Mesenchymal stem cell (in vitro differentiated cells and primary cell): Measurements from ENCODE around the gene INPPL1.
"Not testable (repeated sequence)": the region's sequence is repeated elsewhere in the genome, so short reads cannot be mapped to it uniquely, and the experiment has no call there.

Experiments
- DNase-seq: peaks from one replicate; pipeline ENCODE4 v3.0.0-alpha.2; 2013
- H2AFZ ChIP-seq: one replicate; pipeline ENCODE4 v1.6.1; 2013; ENCODE audit warnings: low read depth, mild to moderate bottlenecking, control low read depth, inconsistent platforms, low read length, moderate library complexity
- H2AK5ac ChIP-seq: 2 replicates; pipeline ENCODE4 v1.6.1; 2013; ENCODE audit warnings: low read length, moderate library complexity, mild to moderate bottlenecking, inconsistent platforms; ENCODE audit not compliant: severe bottlenecking
- H2BK120ac ChIP-seq: one replicate; pipeline ENCODE4 v1.6.1; 2013; ENCODE audit warnings: low read depth, mild to moderate bottlenecking, inconsistent platforms, low read length, moderate library complexity
- H2BK12ac ChIP-seq, 2 experiments: one replicate each; pipeline ENCODE4 v1.6.1; 2013; ENCODE audit warnings: inconsistent platforms in 2 of 2, low read length in 2 of 2, mild to moderate bottlenecking in 2 of 2, moderate library complexity in 2 of 2, control low read depth in 1 of 2
- H2BK15ac ChIP-seq: one replicate; pipeline ENCODE4 v1.6.1; 2013; ENCODE audit warnings: mild to moderate bottlenecking, low read depth, inconsistent platforms; ENCODE audit not compliant: poor library complexity, severe bottlenecking
- H2BK5ac ChIP-seq: 2 replicates; pipeline ENCODE4 v1.6.1; 2013; ENCODE audit warnings: low read depth, mild to moderate bottlenecking, low read length, control low read depth, inconsistent platforms; ENCODE audit not compliant: poor library complexity, severe bottlenecking
- H3K14ac ChIP-seq, 2 experiments: one replicate each; pipeline ENCODE4 v1.6.1; 2013; ENCODE audit warnings: inconsistent platforms in 2 of 2, low read length in 2 of 2, control low read depth in 1 of 2, mild to moderate bottlenecking in 1 of 2, moderate library complexity in 1 of 2
- H3K18ac ChIP-seq, 2 experiments: one replicate each; pipeline ENCODE4 v1.6.1; 2013; ENCODE audit warnings: inconsistent platforms in 2 of 2, low read length in 2 of 2, control low read depth in 1 of 2, low read depth in 1 of 2, mild to moderate bottlenecking in 1 of 2
- H3K23ac ChIP-seq, 2 experiments: one replicate each; pipeline ENCODE4 v1.6.1; 2013; ENCODE audit warnings: inconsistent platforms in 2 of 2, low read length in 2 of 2, mild to moderate bottlenecking in 2 of 2, moderate library complexity in 2 of 2, control low read depth in 1 of 2
- H3K27ac ChIP-seq: 2 replicates; pipeline ENCODE4 v1.5.1; 2013; ENCODE audit warnings: mild to moderate bottlenecking, moderate library complexity, low read length, control low read depth, inconsistent platforms; ENCODE audit not compliant: poor library complexity, severe bottlenecking
- H3K27me3 ChIP-seq, 2 experiments: 2 replicates each; pipeline versions ENCODE4 v1.6.1 to v1.7.0; 2013; ENCODE audit warnings: low read length in 2 of 2, mild to moderate bottlenecking in 2 of 2, moderate library complexity in 2 of 2, control low read depth in 1 of 2, inconsistent platforms in 1 of 2; ENCODE audit not compliant: control insufficient read depth in 1 of 2, insufficient read depth in 1 of 2
- H3K36me3 ChIP-seq, 2 experiments: 2 replicates each; pipeline versions ENCODE4 v1.6.1 to v1.7.0; 2013; ENCODE audit warnings: low read length in 2 of 2, control low read depth in 1 of 2, inconsistent platforms in 1 of 2, low read depth in 1 of 2, mild to moderate bottlenecking in 1 of 2; ENCODE audit not compliant: insufficient read depth in 2 of 2, control insufficient read depth in 1 of 2
- H3K4ac ChIP-seq, 2 experiments: one replicate each; pipeline ENCODE4 v1.6.1; 2013; ENCODE audit warnings: inconsistent platforms in 2 of 2, low read length in 2 of 2, mild to moderate bottlenecking in 2 of 2, moderate library complexity in 2 of 2, control low read depth in 1 of 2, low read depth in 1 of 2
- H3K4me1 ChIP-seq: 2 replicates; pipeline ENCODE4 v1.6.1; 2013; ENCODE audit warnings: low read depth, low read length, control low read depth; ENCODE audit not compliant: control insufficient read depth, insufficient read depth
- H3K4me2 ChIP-seq: 2 replicates; pipeline ENCODE4 v1.6.1; 2013; ENCODE audit warnings: low read length, mild to moderate bottlenecking, inconsistent platforms; ENCODE audit not compliant: poor library complexity, severe bottlenecking
- H3K4me3 ChIP-seq, 2 experiments: 2 replicates each; pipeline versions ENCODE4 v1.5.1 to v1.7.0; 2013; ENCODE audit warnings: low read length in 2 of 2, mild to moderate bottlenecking in 2 of 2, control low read depth in 1 of 2, low read depth in 1 of 2; ENCODE audit not compliant: insufficient read depth in 1 of 2
- H3K79me1 ChIP-seq: replicated peaks from 2 replicates; pipeline ENCODE4 v1.6.1; 2013; ENCODE audit warnings: mild to moderate bottlenecking, control low read depth, low read length, inconsistent platforms; ENCODE audit not compliant: poor library complexity, severe bottlenecking
- H3K9ac ChIP-seq: 2 replicates; pipeline ENCODE4 v1.7.0; 2013; ENCODE audit warnings: mild to moderate bottlenecking, low read length, moderate library complexity
- H3K9me3 ChIP-seq: 2 replicates; pipeline ENCODE4 v1.7.0; 2013; ENCODE audit warnings: mild to moderate bottlenecking, low read length; ENCODE audit not compliant: control insufficient read depth
- H4K8ac ChIP-seq: one replicate; pipeline ENCODE4 v1.6.1; 2013; ENCODE audit warnings: inconsistent platforms, mild to moderate bottlenecking, low read length, moderate library complexity
- H4K91ac ChIP-seq: one replicate; pipeline ENCODE4 v1.6.1; 2013; ENCODE audit warnings: mild to moderate bottlenecking, low read length, inconsistent platforms
- WGBS: methylation state at CpG from one replicate; pipeline ENCODE4 v1.1.7; 2013; ENCODE audit warnings: mixed read lengths; 5-methylcytosine and 5-hydroxymethylcytosine counted together

Gene INPPL1

GRCh38 chr11:72206794-72207193, 17.8 kb upstream of the INPPL1 start:
- not testable (repeated sequence) for H4K91ac ChIP-seq, H2AK5ac ChIP-seq, H3K23ac ChIP-seq, H3K9ac ChIP-seq, H3K18ac ChIP-seq, H3K4me3 ChIP-seq, H2AFZ ChIP-seq, H2BK5ac ChIP-seq, H3K9me3 ChIP-seq, H4K8ac ChIP-seq, H2BK120ac ChIP-seq, H2BK12ac ChIP-seq, H3K36me3 ChIP-seq, H3K4me2 ChIP-seq, H3K14ac ChIP-seq, H3K4ac ChIP-seq, H3K27ac ChIP-seq, H3K4me1 ChIP-seq, H2BK15ac ChIP-seq, DNase-seq, H3K79me1 ChIP-seq
- peaks cover 0 to 12% of the 10 kb centered on the region in 2 experiments for H3K27me3 ChIP-seq
- 89% methylated on average over 2 of the region's 2 CpGs for WGBS

DNA sequence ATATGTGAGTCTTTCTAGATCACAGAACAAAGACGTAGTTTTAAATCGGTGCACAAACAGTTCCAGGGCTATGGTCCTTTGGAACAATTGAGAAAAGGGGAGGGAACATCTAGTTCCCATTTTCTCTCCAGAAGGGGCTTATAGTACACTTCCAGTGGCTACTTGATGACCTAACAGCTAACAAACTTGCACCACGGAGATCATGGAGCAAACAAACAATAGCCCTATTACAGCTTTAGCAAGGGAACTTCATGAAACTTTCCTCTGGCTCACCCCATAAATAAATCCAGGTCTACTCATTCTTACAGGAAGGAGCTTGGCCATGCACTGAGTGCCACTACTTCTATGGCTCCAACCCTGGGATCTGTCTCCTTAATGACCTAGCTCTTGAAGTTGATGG, 16.3 kb upstream of the INPPL1 start:
- Histone ChIP-seq H3K4me3 (no peak overlapping the region), H3K27ac (no peak overlapping the region), H3K14ac (no peak overlapping the region), H4K8ac (no peak overlapping the region), H2AFZ (no peak overlapping the region), H2BK5ac (no peak overlapping the region), H3K9me3 (peaks cover 3% of the 10 kb centered on the region), H3K4me1 (no peaks in the 10 kb centered on the region), H3K4ac (no peak overlapping the region), H3K27me3 (peaks cover 0 to 15% of the 10 kb centered on the region in 2 experiments), H2BK120ac (no peak overlapping the region), H3K9ac (no peak overlapping the region), H4K91ac (no peak overlapping the region), H3K4me2 (no peak overlapping the region), H2AK5ac (no peak overlapping the region), H3K79me1 (no peaks in the 10 kb centered on the region), H2BK15ac (no peak overlapping the region), H3K18ac (no peak overlapping the region), H3K36me3 (no peaks in the 10 kb centered on the region), H2BK12ac (no peak overlapping the region), H3K23ac (no peak overlapping the region)
- WGBS, result 79% methylated on average over 3 of the region's 3 CpGs
- no peak for DNase-seq

GRCh38 chr11:72209101-72209500, 15.5 kb upstream of the INPPL1 start:
- Histone ChIP-seq H3K36me3 (no peaks in the 10 kb centered on the region), H3K4me3 (no peak overlapping the region), H2BK15ac (no peak overlapping the region), H3K4me2 (no peak overlapping the region), H3K23ac (no peak overlapping the region), H3K4me1 (no peaks in the 10 kb centered on the region), H2BK5ac (no peak overlapping the region), H2AK5ac (no peak overlapping the region), H3K9ac (no peak overlapping the region), H3K27me3 (peaks cover 0 to 19% of the 10 kb centered on the region in 2 experiments), H2BK120ac (no peak overlapping the region), H3K9me3 (peaks cover 3% of the 10 kb centered on the region), H3K4ac (no peak overlapping the region), H3K27ac (no peak overlapping the region), H2BK12ac (no peak overlapping the region), H2AFZ (no peak overlapping the region), H3K79me1 (no peaks in the 10 kb centered on the region), H4K91ac (no peak overlapping the region), H4K8ac (no peak overlapping the region), H3K18ac (no peak overlapping the region), H3K14ac (no peak overlapping the region)
- no peak for DNase-seq
- 60% methylated on average over 4 of the region's 4 CpGs for WGBS

DNA sequence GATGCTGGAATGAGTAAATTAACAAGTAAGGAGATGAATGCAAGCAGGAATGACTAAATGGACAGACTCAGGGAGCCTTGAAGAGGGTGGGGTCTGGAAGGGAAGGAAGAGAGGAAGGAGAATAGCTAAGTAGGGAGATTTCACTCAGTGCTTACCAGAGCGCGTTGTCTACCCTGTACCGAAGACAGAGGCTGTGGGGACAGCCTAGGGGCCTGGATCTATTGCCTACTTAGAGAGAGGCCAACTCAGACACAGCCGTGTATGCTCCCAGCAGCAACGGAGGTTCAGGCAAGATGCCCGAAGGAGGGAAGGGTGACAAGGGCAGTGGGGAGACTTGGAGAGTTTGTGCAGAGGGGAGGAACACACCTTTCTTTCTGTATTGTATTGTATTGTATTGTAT, 7.9 kb upstream of the INPPL1 start, which contains the start of gene FOLR2:
Gene FOLR2, plus strand, starts transcription at position 157 of the 400 bp plus-strand sequence. CDS start 1,791 bp downstream, outside the sequence.
- no peak within 1 kb of the TSS for H4K8ac ChIP-seq
- 86% methylated on average over 6 of the region's 6 CpGs for WGBS

More for the DNA sequence above, 7.9 kb upstream of the INPPL1 start, which contains the start of gene FOLR2:
- H3K4me1 ChIP-seq, result peaks cover 3% of the 10 kb centered on the region
- no peak within 1 kb of the TSS for H2AFZ ChIP-seq
- H3K23ac ChIP-seq, result no peak within 1 kb of the TSS
- no peak within 1 kb of the TSS for H3K27ac ChIP-seq
- H4K91ac ChIP-seq, result no peak within 1 kb of the TSS
- H3K9me3 ChIP-seq, result no peaks in the 10 kb centered on the region
- H2BK12ac ChIP-seq, result no peak within 1 kb of the TSS
- H3K27me3 ChIP-seq, result peaks cover 31 to 37% of the 10 kb centered on the region in 2 experiments
- no peak within 1 kb of the TSS for H3K4ac ChIP-seq
- no peak within 1 kb of the TSS for H2BK5ac ChIP-seq
- no peak for DNase-seq
- no peak within 1 kb of the TSS for H2BK15ac ChIP-seq
- no peak within 1 kb of the TSS for H3K4me3 ChIP-seq
- no peak within 1 kb of the TSS for H3K9ac ChIP-seq
- no peak within 1 kb of the TSS for H3K18ac ChIP-seq
- no peaks in the 10 kb centered on the region for H3K79me1 ChIP-seq
- H3K36me3 ChIP-seq, result no peaks in the 10 kb centered on the region
- H3K4me2 ChIP-seq, result no peak within 1 kb of the TSS
- no peak within 1 kb of the TSS for H3K14ac ChIP-seq
- H2BK120ac ChIP-seq, result no peak within 1 kb of the TSS
- H2AK5ac ChIP-seq, result no peak within 1 kb of the TSS
